Liver (tissue), 9 donors: ENCODE results near the gene CRYBA2. TPM values are rescaled to one million over a fixed set of nuclear protein-coding genes. Genes with fewer than 3 reads are reported as not detected.

Experiments
- DNase-seq: peaks from one replicate; pipeline ENCODE4 v3.0.0-alpha.2; 2017; ENCODE audit warnings: low spot score
- H3K27ac ChIP-seq, 2 donors: one replicate each; pipeline ENCODE4 v1.7.0; 2013; ENCODE audit warnings: inconsistent platforms in 2 of 2, low read length in 2 of 2, control low read depth in 1 of 2, low read depth in 1 of 2, mild to moderate bottlenecking in 1 of 2
- H3K27me3 ChIP-seq, 4 donors: one replicate each; pipeline versions ENCODE4 v1.6.1 to v1.7.0; 2013; ENCODE audit warnings: low read length in 3 of 4, inconsistent platforms in 1 of 4, mild to moderate bottlenecking in 1 of 4, moderate library complexity in 1 of 4; ENCODE audit not compliant: control insufficient read depth in 4 of 4, insufficient read depth in 4 of 4
- H3K36me3 ChIP-seq, 4 donors: one replicate each; pipeline versions ENCODE4 v1.6.1 to v1.7.0; 2013; ENCODE audit warnings: low read length in 3 of 4, mild to moderate bottlenecking in 3 of 4, low read depth in 1 of 4, moderate library complexity in 1 of 4; ENCODE audit not compliant: control insufficient read depth in 4 of 4, insufficient read depth in 3 of 4
- H3K4me1 ChIP-seq, 4 donors: one replicate each; pipeline versions ENCODE4 v1.6.1 to v1.7.0; 2013; ENCODE audit warnings: low read length in 3 of 4, mild to moderate bottlenecking in 3 of 4, moderate library complexity in 1 of 4; ENCODE audit not compliant: control insufficient read depth in 4 of 4, insufficient read depth in 4 of 4
- H3K4me3 ChIP-seq, 3 donors: one replicate each; pipeline versions ENCODE4 v1.6.1 to v1.7.0; 2013; ENCODE audit warnings: low read length in 3 of 3, control low read depth in 1 of 3, low read depth in 1 of 3, mild to moderate bottlenecking in 1 of 3
- H3K9ac ChIP-seq, 2 donors: one replicate each; pipeline ENCODE4 v1.7.0; 2013; ENCODE audit warnings: low read length in 2 of 2, mild to moderate bottlenecking in 2 of 2, moderate library complexity in 2 of 2, control low read depth in 1 of 2, low read depth in 1 of 2
- H3K9me3 ChIP-seq, 4 donors: one replicate each; pipeline versions ENCODE4 v1.6.1 to v1.7.0; 2013; ENCODE audit warnings: low read length in 3 of 4; ENCODE audit not compliant: control insufficient read depth in 4 of 4
- FOXA1 ChIP-seq: IDR thresholded peaks from 2 replicates; pipeline ENCODE4 v1.6.1; 2016; ENCODE audit warnings: antibody characterized with exemption
- FOXA2 ChIP-seq: IDR thresholded peaks from 2 replicates; pipeline ENCODE4 v1.6.1; 2016; ENCODE audit warnings: antibody characterized with exemption
- GABPA ChIP-seq, 2 donors: IDR thresholded peaks in 1 of 2; conservative IDR thresholded peaks in 1 of 2; 2 replicates each; pipeline ENCODE4 v1.6.1; 2016; ENCODE audit warnings: antibody characterized with exemption in 2 of 2, mild to moderate bottlenecking in 1 of 2, moderate library complexity in 1 of 2
- HNF4G ChIP-seq: IDR thresholded peaks from 2 replicates; pipeline ENCODE4 v1.6.1; 2016; ENCODE audit warnings: antibody characterized with exemption
- JUND ChIP-seq, 2 donors: IDR thresholded peaks; 2 replicates each; pipeline ENCODE4 v1.6.1; 2016; ENCODE audit warnings: antibody characterized with exemption in 2 of 2
- NR2F2 ChIP-seq: IDR thresholded peaks from 2 replicates; pipeline ENCODE4 v1.6.1; 2016; ENCODE audit warnings: antibody characterized with exemption
- RXRA ChIP-seq, 2 donors: IDR thresholded peaks; 2 replicates each; pipeline ENCODE4 v1.6.1; 2017 to 2018; ENCODE audit warnings: antibody characterized with exemption in 2 of 2, mild to moderate bottlenecking in 1 of 2
- SP1 ChIP-seq: IDR thresholded peaks from 2 replicates; pipeline ENCODE4 v1.6.1; 2018; ENCODE audit warnings: antibody characterized with exemption, mild to moderate bottlenecking
- TAF1 ChIP-seq: conservative IDR thresholded peaks from 2 replicates; pipeline ENCODE4 v1.6.1; 2016; ENCODE audit warnings: antibody characterized with exemption, mild to moderate bottlenecking
- YY1 ChIP-seq: IDR thresholded peaks from 2 replicates; pipeline ENCODE4 v1.6.1; 2016; ENCODE audit warnings: antibody characterized with exemption, mild to moderate bottlenecking
- WGBS: extraction: QIAGEN DNeasy Blood & Tissue Kit; methylation state at CpG from one replicate; pipeline ENCODE4 v1.1.7; 2013; 5-methylcytosine and 5-hydroxymethylcytosine counted together
- polyA plus RNA-seq, 2 donors: library from polyadenylated mRNA; stranded (reverse) in 1 of 2; unstranded in 1 of 2; fragments of 200-250 nt in 1 of 2; fragments of >200 nt in 1 of 2; fragmentation: Nextera tagmentation in 1 of 2; extraction: Ambion mirVana in 1 of 2; gene quantifications; one replicate each; pipeline versions ENCODE4 v1.2.1 to v1.2.3, GENCODE V29; 2013 to 2015
- total RNA-seq, 2 donors: library from RNA; depleted of rRNA; stranded (reverse); fragments of >200 nt; gene quantifications; one replicate each; pipeline ENCODE4 v1.2.3, GENCODE V29; 2014
- TF ChIP-seq, protein P1 (sequence below): IDR thresholded peaks from 2 replicates; pipeline ENCODE4 v1.6.1; 2016; ENCODE audit warnings: antibody characterized with exemption
- TF ChIP-seq, protein P2 (sequence below): fragments of 150-350 bp; IDR thresholded peaks from 2 replicates; pipeline ENCODE4 v1.5.1; 2017; ENCODE audit warnings: improper control_type of control experiment, low read depth, low read length; ENCODE audit not compliant: missing input control
- TF ChIP-seq, protein P3 (sequence below): IDR thresholded peaks from 2 replicates; pipeline ENCODE4 v1.6.1; 2016; ENCODE audit warnings: antibody characterized with exemption, mild to moderate bottlenecking
- TF ChIP-seq, protein P4 (sequence below): IDR thresholded peaks from 2 replicates; pipeline ENCODE4 v1.6.1; 2016; ENCODE audit warnings: antibody characterized with exemption
- TF ChIP-seq, protein P5 (sequence below): IDR thresholded peaks from 2 replicates; pipeline ENCODE4 v1.6.1; 2016; ENCODE audit warnings: antibody characterized with exemption
- donor health status: healthy.
- donor health status: healthy.
- donor health status: healthy.
- donor health status: healthy.
- donor health status: healthy.

Gene CRYBA2
- total and polyA plus RNA-seq, 4 donors: not detected

DNA sequence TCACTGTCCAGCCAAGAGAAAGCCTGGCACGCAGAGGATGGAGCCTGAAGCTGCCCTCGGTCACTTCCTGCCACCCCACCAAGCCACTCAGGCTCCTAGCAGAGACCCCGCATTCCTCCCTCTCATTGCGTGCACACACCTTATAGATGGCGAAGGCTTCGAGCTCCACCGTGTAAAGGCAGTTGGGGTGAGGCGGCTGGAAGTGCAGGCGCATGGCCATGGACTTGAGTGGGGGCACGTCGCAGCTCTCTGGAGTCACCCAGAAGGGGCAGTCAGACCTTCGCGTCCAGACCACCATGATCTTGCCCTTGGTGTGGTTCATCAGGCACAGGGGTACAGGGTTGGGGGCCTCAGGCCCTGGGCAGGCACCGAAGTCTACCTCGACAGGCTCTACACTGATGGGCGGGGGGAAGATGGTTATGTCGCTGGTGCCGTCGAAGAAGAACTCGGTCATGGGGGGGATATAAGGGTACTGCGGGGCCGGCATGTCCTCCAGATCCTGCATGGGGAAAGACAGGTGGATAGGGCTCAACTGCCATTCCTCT lies 34.4 kb upstream of the CRYBA2 start (continued):
- TF ChIP-seq, protein P1, sequence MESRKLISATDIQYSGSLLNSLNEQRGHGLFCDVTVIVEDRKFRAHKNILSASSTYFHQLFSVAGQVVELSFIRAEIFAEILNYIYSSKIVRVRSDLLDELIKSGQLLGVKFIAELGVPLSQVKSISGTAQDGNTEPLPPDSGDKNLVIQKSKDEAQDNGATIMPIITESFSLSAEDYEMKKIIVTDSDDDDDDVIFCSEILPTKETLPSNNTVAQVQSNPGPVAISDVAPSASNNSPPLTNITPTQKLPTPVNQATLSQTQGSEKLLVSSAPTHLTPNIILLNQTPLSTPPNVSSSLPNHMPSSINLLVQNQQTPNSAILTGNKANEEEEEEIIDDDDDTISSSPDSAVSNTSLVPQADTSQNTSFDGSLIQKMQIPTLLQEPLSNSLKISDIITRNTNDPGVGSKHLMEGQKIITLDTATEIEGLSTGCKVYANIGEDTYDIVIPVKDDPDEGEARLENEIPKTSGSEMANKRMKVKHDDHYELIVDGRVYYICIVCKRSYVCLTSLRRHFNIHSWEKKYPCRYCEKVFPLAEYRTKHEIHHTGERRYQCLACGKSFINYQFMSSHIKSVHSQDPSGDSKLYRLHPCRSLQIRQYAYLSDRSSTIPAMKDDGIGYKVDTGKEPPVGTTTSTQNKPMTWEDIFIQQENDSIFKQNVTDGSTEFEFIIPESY: no peak
- no peak for TF ChIP-seq JUND (IDR thresholded peaks at IDR 0.05)
- TF ChIP-seq HNF4G: no peak
- TF ChIP-seq FOXA2: no peak
- no peak for TF ChIP-seq RXRA (IDR thresholded peaks at IDR 0.05)

DNA sequence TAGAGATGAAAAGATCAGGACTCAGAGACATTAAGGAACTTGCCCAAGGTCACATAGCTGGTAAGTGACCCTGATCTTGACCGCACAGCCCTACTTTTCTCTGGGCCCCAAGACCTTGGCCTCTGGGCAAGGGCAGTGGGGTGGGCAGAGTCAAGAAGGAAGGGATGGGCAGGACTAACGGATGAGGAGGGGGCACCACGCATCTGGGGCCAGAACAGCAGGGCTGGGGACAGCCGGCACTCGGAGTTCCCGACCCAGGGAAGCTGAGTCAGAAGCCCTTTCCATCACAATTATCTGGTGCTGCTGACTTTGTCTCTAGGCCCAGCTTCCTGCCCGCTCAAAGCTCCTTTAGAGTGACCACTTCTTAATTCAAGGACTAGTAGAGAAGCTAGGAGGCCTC lies 33.7 kb upstream of the CRYBA2 start:
- no peaks in the 10 kb centered on the region for H3K27me3 ChIP-seq
- H3K9ac ChIP-seq: no peak overlapping the region
- 88% methylated on average over 7 of the region's 7 CpGs for WGBS
- no peaks in the 10 kb centered on the region for H3K36me3 ChIP-seq
- H3K9me3 ChIP-seq: no peaks in the 10 kb centered on the region
- no peak overlapping the region for H3K27ac ChIP-seq
- no peak for DNase-seq
- H3K4me1 ChIP-seq: no peaks in the 10 kb centered on the region
- no peak for TF ChIP-seq SP1
- TF ChIP-seq FOXA2: no peak
- TF ChIP-seq FOXA1: no peak
- no peak for TF ChIP-seq NR2F2
- TF ChIP-seq HNF4G: no peak
- no peak for TF ChIP-seq RXRA (IDR thresholded peaks at IDR 0.05)
- no peak for TF ChIP-seq JUND (IDR thresholded peaks at IDR 0.05)
- TF ChIP-seq, protein P2, sequence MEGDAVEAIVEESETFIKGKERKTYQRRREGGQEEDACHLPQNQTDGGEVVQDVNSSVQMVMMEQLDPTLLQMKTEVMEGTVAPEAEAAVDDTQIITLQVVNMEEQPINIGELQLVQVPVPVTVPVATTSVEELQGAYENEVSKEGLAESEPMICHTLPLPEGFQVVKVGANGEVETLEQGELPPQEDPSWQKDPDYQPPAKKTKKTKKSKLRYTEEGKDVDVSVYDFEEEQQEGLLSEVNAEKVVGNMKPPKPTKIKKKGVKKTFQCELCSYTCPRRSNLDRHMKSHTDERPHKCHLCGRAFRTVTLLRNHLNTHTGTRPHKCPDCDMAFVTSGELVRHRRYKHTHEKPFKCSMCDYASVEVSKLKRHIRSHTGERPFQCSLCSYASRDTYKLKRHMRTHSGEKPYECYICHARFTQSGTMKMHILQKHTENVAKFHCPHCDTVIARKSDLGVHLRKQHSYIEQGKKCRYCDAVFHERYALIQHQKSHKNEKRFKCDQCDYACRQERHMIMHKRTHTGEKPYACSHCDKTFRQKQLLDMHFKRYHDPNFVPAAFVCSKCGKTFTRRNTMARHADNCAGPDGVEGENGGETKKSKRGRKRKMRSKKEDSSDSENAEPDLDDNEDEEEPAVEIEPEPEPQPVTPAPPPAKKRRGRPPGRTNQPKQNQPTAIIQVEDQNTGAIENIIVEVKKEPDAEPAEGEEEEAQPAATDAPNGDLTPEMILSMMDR: no peak
- no peak for TF ChIP-seq GABPA (IDR thresholded peaks at IDR 0.05 in 1 of 2, conservative IDR thresholded peaks at IDR 0.05 in 1 of 2)
- no peak for TF ChIP-seq TAF1
- H3K4me3 ChIP-seq: no peak overlapping the region

DNA sequence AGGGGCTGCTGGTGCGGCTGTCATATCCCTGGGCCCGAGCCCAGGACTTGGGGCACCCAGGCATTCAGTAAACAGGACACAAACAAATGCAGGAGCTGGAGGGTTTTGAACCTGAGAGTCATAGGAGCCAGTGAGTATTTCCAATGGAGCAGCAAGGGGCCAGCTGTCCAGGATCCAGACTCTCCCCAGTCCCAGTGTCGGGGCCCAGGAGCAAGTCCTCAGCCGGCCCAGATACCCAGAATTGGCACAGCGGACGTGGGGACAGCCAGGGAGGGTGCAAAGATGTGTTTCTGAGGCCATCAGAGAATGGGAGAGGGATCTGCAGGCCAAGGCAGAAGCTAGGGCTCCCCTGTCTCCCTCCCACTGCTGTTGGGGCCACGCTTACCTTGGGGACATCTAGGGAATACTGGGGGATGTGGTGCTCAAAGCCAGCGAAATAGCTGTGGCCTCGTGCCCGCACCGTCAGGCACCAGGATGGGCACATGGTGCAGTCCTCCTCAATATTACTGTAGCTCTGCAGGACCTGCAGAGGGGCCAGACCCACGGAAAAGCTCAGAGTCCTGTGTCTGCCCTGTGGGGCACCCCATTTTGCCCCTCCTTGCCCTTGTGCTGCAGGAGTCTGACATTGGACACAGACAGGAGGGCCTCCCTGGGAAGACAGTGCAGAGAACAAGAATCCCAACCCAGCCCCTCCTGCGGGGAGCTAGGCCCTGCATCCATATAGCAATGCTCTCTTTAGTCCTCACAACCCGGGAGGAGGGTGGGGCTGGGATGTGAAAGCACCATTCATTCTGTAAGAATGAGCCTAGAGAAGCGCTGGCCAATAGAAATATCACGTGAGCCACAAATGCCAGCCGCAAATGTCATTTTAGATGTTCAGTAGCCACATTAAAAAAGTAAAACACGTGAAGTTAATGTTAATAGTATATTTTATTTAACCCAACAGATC lies 32.7 kb upstream of the CRYBA2 start:
- Histone ChIP-seq H3K36me3 (no peaks in the 10 kb centered on the region), H3K9ac (no peak overlapping the region), H3K9me3 (no peaks in the 10 kb centered on the region), H3K4me1 (no peaks in the 10 kb centered on the region), H3K27me3 (no peaks in the 10 kb centered on the region), H3K27ac (no peak overlapping the region), H3K4me3 (no peak overlapping the region)
- WGBS: 87% methylated on average over 18 of the region's 18 CpGs
- no peak for DNase-seq
- TF ChIP-seq RXRA (IDR thresholded peaks at IDR 0.05) (no peak), YY1 (no peak), HNF4G (no peak), NR2F2 (no peak), JUND (IDR thresholded peaks at IDR 0.05) (no peak)
- TF ChIP-seq, protein P1: no peak
- TF ChIP-seq, protein P2: no peak
- TF ChIP-seq, protein P3, sequence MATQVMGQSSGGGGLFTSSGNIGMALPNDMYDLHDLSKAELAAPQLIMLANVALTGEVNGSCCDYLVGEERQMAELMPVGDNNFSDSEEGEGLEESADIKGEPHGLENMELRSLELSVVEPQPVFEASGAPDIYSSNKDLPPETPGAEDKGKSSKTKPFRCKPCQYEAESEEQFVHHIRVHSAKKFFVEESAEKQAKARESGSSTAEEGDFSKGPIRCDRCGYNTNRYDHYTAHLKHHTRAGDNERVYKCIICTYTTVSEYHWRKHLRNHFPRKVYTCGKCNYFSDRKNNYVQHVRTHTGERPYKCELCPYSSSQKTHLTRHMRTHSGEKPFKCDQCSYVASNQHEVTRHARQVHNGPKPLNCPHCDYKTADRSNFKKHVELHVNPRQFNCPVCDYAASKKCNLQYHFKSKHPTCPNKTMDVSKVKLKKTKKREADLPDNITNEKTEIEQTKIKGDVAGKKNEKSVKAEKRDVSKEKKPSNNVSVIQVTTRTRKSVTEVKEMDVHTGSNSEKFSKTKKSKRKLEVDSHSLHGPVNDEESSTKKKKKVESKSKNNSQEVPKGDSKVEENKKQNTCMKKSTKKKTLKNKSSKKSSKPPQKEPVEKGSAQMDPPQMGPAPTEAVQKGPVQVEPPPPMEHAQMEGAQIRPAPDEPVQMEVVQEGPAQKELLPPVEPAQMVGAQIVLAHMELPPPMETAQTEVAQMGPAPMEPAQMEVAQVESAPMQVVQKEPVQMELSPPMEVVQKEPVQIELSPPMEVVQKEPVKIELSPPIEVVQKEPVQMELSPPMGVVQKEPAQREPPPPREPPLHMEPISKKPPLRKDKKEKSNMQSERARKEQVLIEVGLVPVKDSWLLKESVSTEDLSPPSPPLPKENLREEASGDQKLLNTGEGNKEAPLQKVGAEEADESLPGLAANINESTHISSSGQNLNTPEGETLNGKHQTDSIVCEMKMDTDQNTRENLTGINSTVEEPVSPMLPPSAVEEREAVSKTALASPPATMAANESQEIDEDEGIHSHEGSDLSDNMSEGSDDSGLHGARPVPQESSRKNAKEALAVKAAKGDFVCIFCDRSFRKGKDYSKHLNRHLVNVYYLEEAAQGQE: no peak
- TF ChIP-seq, protein P4, sequence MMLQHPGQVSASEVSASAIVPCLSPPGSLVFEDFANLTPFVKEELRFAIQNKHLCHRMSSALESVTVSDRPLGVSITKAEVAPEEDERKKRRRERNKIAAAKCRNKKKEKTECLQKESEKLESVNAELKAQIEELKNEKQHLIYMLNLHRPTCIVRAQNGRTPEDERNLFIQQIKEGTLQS: no peak
- TF ChIP-seq, protein P5, sequence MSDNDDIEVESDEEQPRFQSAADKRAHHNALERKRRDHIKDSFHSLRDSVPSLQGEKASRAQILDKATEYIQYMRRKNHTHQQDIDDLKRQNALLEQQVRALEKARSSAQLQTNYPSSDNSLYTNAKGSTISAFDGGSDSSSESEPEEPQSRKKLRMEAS: no peak
